Measurements from ENCODE around the gene CDC73.

- TF ChIP-seq, protein P1, sequence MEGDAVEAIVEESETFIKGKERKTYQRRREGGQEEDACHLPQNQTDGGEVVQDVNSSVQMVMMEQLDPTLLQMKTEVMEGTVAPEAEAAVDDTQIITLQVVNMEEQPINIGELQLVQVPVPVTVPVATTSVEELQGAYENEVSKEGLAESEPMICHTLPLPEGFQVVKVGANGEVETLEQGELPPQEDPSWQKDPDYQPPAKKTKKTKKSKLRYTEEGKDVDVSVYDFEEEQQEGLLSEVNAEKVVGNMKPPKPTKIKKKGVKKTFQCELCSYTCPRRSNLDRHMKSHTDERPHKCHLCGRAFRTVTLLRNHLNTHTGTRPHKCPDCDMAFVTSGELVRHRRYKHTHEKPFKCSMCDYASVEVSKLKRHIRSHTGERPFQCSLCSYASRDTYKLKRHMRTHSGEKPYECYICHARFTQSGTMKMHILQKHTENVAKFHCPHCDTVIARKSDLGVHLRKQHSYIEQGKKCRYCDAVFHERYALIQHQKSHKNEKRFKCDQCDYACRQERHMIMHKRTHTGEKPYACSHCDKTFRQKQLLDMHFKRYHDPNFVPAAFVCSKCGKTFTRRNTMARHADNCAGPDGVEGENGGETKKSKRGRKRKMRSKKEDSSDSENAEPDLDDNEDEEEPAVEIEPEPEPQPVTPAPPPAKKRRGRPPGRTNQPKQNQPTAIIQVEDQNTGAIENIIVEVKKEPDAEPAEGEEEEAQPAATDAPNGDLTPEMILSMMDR (IDR thresholded peaks at IDR 0.05; ENCODE audit: poor library complexity) = no peak
- no peak for TF ChIP-seq EZH2 (IDR thresholded peaks at IDR 0.05; ENCODE audit: borderline replicate concordance)
Observed at GRCh38 chr1:193241132-193241827, 119.4 kb downstream of the CDC73 start.

Measured in hepatocyte (in vitro differentiated cells).